Activated CD4-positive, alpha-beta T cell treated with anti-CD3 and anti-CD28 coated beads, Interleukin-2, amount 10 ng/mL, durations not matched to agents 24 days and 14 days (primary cell): ENCODE data around the gene ODAD3. TPM values are rescaled to one million over a fixed set of nuclear protein-coding genes. Genes with fewer than 3 reads are reported as not detected.

Experiments used
- DNase-seq: peaks from one replicate; pipeline ENCODE4 v3.0.0; 2022
- H3K27ac Mint-ChIP-seq: one replicate; pipeline ENCODE4 v1.8.0; 2022; ENCODE audit warnings: mild to moderate bottlenecking, mixed read lengths
- H3K27me3 Mint-ChIP-seq: one replicate; pipeline ENCODE4 v1.8.0; 2022; ENCODE audit warnings: mixed read lengths
- H3K36me3 Mint-ChIP-seq: one replicate; pipeline ENCODE4 v1.8.0; 2022; ENCODE audit warnings: low read depth, mild to moderate bottlenecking, mixed read lengths
- H3K4me1 Mint-ChIP-seq: one replicate; pipeline ENCODE4 v1.8.0; 2021; ENCODE audit warnings: mixed read lengths
- H3K4me3 Mint-ChIP-seq: one replicate; pipeline ENCODE4 v1.8.0; 2022; ENCODE audit warnings: mild to moderate bottlenecking, moderate library complexity, mixed read lengths
- H3K9me3 Mint-ChIP-seq: one replicate; pipeline ENCODE4 v1.8.0; 2021; ENCODE audit warnings: mixed read lengths
- intact Hi-C: fragments of 100-400 bp; cut with micrococcal nuclease; formaldehyde crosslinking; loops from one replicate; pipeline ENCODE4 v1.15.1; 2023
- total RNA-seq: library from RNA; stranded (reverse); gene quantifications from 2 replicates; pipeline ENCODE4 v1.2.3, GENCODE V29; 2022

ODAD3 gene
- total RNA-seq, 1 donor from 2014 or later: 0.12 TPM

- Mint-ChIP-seq H3K4me1 (peaks cover 45% of the 10 kb centered on the region), H3K9me3 (no peaks in the 10 kb centered on the region), H3K36me3 (peaks cover 14% of the 10 kb centered on the region), H3K27ac (no peak overlapping the region), H3K27me3 (peaks cover 2% of the 10 kb centered on the region), H3K4me3 (no peak overlapping the region)
- no peak for DNase-seq
- intact Hi-C loops: no loop called here
These were observed 57.2 kb downstream of the ODAD3 start for GRCh38 chr19:11377756-11378155.

- no peaks in the 10 kb centered on the region for H3K9me3 Mint-ChIP-seq
- no peaks in the 10 kb centered on the region for H3K27me3 Mint-ChIP-seq
- intact Hi-C loops: no loop called here
- H3K4me1 Mint-ChIP-seq: peaks cover 43% of the 10 kb centered on the region
- peaks cover 14% of the 10 kb centered on the region for H3K36me3 Mint-ChIP-seq
- no peak overlapping the region for H3K4me3 Mint-ChIP-seq
- peak overlapping the region; percentile 85 for H3K27ac Mint-ChIP-seq
- peak; percentile 80 for DNase-seq
These were observed 57.7 kb downstream of the ODAD3 start for GRCh38 chr19:11377237-11377636.

- Mint-ChIP-seq H3K4me1 (peaks cover 32% of the 10 kb centered on the region), H3K36me3 (peaks cover 17% of the 10 kb centered on the region), H3K4me3 (no peak overlapping the region), H3K9me3 (no peaks in the 10 kb centered on the region), H3K27me3 (no peaks in the 10 kb centered on the region), H3K27ac (no peak overlapping the region)
- intact Hi-C loops: loop anchor here (1.0 to 2.0 kb wide), 2 partner anchors 60 to 129 kb away; partner anchors contain the start of genes ODAD3, PRKCSH and ZNF653
- peak; percentile 94 for DNase-seq
These were observed 59.6 kb downstream of the ODAD3 start for GRCh38 chr19:11375143-11375948.

GRCh38 chr19:11374433-11375142, 60.3 kb downstream of the ODAD3 start, which contains the start of gene SWSAP1:
TSS of gene SWSAP1 (plus strand) at chr19:11374666. CDS start at chr19:11374681, 15 bp downstream.
- peaks cover 14% of the 10 kb centered on the region for H3K36me3 Mint-ChIP-seq
- H3K4me1 Mint-ChIP-seq: peaks cover 25% of the 10 kb centered on the region
- H3K9me3 Mint-ChIP-seq: no peaks in the 10 kb centered on the region
- H3K4me3 Mint-ChIP-seq: no peak within 1 kb of the TSS
- no peak within 1 kb of the TSS for H3K27ac Mint-ChIP-seq
- peak; percentile 99 for DNase-seq
- H3K27me3 Mint-ChIP-seq: no peaks in the 10 kb centered on the region
- intact Hi-C loops: loop anchor here (1.0 to 2.0 kb wide), 3 partner anchors 28 to 130 kb away; partner anchors contain the start of genes CCDC159, ODAD3, PRKCSH and TMEM205

GRCh38 chr19:11373885-11374432, 61.0 kb downstream of the ODAD3 start:
- intact Hi-C loops: loop anchor here (1.0 to 2.0 kb wide), 2 partner anchors 28 to 131 kb away; partner anchors contain the start of genes CCDC159, TMEM205 and ZNF653
- H3K36me3 Mint-ChIP-seq: peaks cover 20% of the 10 kb centered on the region

GRCh38 chr19:11373166-11373884, 61.6 kb downstream of the ODAD3 start:
- no peak overlapping the region for H3K4me3 Mint-ChIP-seq
- no peaks in the 10 kb centered on the region for H3K27me3 Mint-ChIP-seq
- no peaks in the 10 kb centered on the region for H3K9me3 Mint-ChIP-seq
- DNase-seq: no peak
- intact Hi-C loops: no loop called here
- H3K4me1 Mint-ChIP-seq: peaks cover 23% of the 10 kb centered on the region
- H3K27ac Mint-ChIP-seq: peak overlapping the region; percentile 29
- peaks cover 22% of the 10 kb centered on the region for H3K36me3 Mint-ChIP-seq

More at GRCh38 chr19:11373885-11374432, 61.0 kb downstream of the ODAD3 start:
- DNase-seq: no peak
- H3K9me3 Mint-ChIP-seq: no peaks in the 10 kb centered on the region
- H3K27ac Mint-ChIP-seq: no peak overlapping the region
- no peaks in the 10 kb centered on the region for H3K27me3 Mint-ChIP-seq
- H3K4me3 Mint-ChIP-seq: no peak overlapping the region
- H3K4me1 Mint-ChIP-seq: peaks cover 27% of the 10 kb centered on the region

GRCh38 chr19:11370744-11371143, 64.2 kb downstream of the ODAD3 start:
- no peak for DNase-seq
- intact Hi-C loops: no loop called here
- no peak overlapping the region for H3K4me3 Mint-ChIP-seq
- no peaks in the 10 kb centered on the region for H3K27me3 Mint-ChIP-seq
- H3K27ac Mint-ChIP-seq: no peak overlapping the region
- peaks cover 19% of the 10 kb centered on the region for H3K36me3 Mint-ChIP-seq
- H3K9me3 Mint-ChIP-seq: no peaks in the 10 kb centered on the region
- H3K4me1 Mint-ChIP-seq: peaks cover 7% of the 10 kb centered on the region

Other genes starting within 250 kb of the ODAD3 start
- 3.0 and 3.3 TPM in 2 replicates for gene KANK2, start 237.6 kb downstream of the ODAD3 start, total RNA-seq
- gene ANGPTL8, start 195.5 kb downstream of the ODAD3 start, total RNA-seq: not detected in 2 replicates
- gene DOCK6, start 172.6 kb downstream of the ODAD3 start, total RNA-seq: 1.2 and 2.2 TPM in 2 replicates
- not detected in 2 replicates for gene TSPAN16, start 139.0 kb downstream of the ODAD3 start, total RNA-seq
- gene RAB3D, start 95.5 kb downstream of the ODAD3 start, total RNA-seq: 5.7 and 6.8 TPM in 2 replicates
- 29.9 and 34.2 TPM in 2 replicates for gene TMEM205, start 88.9 kb downstream of the ODAD3 start, total RNA-seq
- 11.7 and 14.8 TPM in 2 replicates for gene CCDC159, start 88.6 kb downstream of the ODAD3 start, total RNA-seq
- 2.3 TPM in 2 replicates for gene PLPPR2, start 79.7 kb downstream of the ODAD3 start, total RNA-seq
- gene SWSAP1, start 60.5 kb downstream of the ODAD3 start, total RNA-seq: 2.3 and 2.6 TPM in 2 replicates
- 7.2 and 7.7 TPM in 2 replicates for gene EPOR, start 50.8 kb downstream of the ODAD3 start, total RNA-seq
- not detected in 2 replicates for gene RGL3, start 15.8 kb downstream of the ODAD3 start, total RNA-seq
- gene PRKCSH, start 514 bp upstream of the ODAD3 start, total RNA-seq: 288 TPM in 2 replicates
- gene ELAVL3, start 45.9 kb upstream of the ODAD3 start, total RNA-seq: 0.71 TPM in 1 of 2 replicates, not detected in the other
- 20.6 and 21.6 TPM in 2 replicates for gene ZNF653, start 70.7 kb upstream of the ODAD3 start, total RNA-seq
- 39.7 and 41.6 TPM in 2 replicates for gene ECSIT, start 94.0 kb upstream of the ODAD3 start, total RNA-seq
- gene CNN1, start 103.7 kb upstream of the ODAD3 start, total RNA-seq: not detected in 2 replicates
- gene ELOF1, start 124.1 kb upstream of the ODAD3 start, total RNA-seq: 71.9 and 74.2 TPM in 2 replicates
- 8.2 and 9.5 TPM in 2 replicates for gene ACP5, start 142.5 kb upstream of the ODAD3 start, total RNA-seq
- 5.2 and 7.1 TPM in 2 replicates for gene ZNF627, start 162.4 kb upstream of the ODAD3 start, total RNA-seq